AG10803 (cell line): Measurements from ENCODE around the gene GTF2A2.
"Not testable (repeated sequence)": the region's sequence is repeated elsewhere in the genome, so short reads cannot be mapped to it uniquely, and the experiment has no call there.

ENCODE experiments used
- DNase-seq: peaks from one replicate; pipeline ENCODE4 v3.0.0; 2010; ENCODE audit warnings: low read depth
- H3K4me3 ChIP-seq: 2 replicates; pipeline ENCODE4 v1.5.1; 2011; ENCODE audit warnings: mild to moderate bottlenecking, low read length, control low read depth
- TF ChIP-seq, protein P1 (sequence below): conservative IDR thresholded peaks from 2 replicates; pipeline ENCODE4 v1.5.1; 2011; ENCODE audit warnings: mild to moderate bottlenecking, low read length, control low read depth, inconsistent platforms

Gene GTF2A2, protein sequence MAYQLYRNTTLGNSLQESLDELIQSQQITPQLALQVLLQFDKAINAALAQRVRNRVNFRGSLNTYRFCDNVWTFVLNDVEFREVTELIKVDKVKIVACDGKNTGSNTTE

DNA sequence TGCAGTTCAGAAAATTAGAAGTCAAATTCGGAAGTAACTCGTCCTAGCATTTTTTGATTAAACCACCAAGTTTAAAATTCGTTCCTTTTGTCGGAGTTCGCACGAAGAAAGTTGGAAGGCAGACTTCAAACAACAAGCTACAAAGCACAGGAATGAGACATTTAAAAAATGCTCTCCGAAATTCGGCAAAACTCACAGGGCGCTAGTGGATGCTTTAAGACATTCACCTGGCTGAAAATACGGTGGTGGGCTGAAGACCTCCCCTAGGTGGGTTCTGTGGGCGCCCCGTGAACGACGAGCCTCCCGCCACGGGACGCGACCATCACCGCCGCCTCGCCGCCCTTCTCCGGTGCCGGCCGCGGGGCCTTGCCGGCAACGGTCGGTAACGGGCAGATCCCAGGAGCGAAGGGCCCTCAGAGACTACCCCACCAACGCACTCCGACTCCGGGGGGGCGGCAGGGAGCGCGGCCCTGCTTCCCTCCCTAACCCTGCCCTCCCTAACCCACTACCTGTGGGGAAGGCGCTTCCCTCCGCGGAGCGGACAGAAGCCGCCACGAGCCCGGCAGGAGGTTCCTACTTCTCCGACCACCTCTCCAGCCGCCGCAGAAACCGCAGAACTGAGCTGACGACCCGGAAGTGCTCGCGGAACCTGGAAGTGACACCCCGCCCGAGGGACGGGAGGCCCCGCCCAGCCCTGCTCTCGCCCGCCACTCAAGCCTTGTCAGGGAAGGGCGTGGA is at the start of gene GTF2A2:
Gene GTF2A2, minus strand, starts transcription at position 619 of the 738 bp plus-strand sequence. CDS start 5,238 bp downstream, outside the sequence.
- H3K4me3 ChIP-seq, result peak within 1 kb of the TSS; percentile 79
- DNase-seq, result peak; percentile 90
- TF ChIP-seq, protein P1, sequence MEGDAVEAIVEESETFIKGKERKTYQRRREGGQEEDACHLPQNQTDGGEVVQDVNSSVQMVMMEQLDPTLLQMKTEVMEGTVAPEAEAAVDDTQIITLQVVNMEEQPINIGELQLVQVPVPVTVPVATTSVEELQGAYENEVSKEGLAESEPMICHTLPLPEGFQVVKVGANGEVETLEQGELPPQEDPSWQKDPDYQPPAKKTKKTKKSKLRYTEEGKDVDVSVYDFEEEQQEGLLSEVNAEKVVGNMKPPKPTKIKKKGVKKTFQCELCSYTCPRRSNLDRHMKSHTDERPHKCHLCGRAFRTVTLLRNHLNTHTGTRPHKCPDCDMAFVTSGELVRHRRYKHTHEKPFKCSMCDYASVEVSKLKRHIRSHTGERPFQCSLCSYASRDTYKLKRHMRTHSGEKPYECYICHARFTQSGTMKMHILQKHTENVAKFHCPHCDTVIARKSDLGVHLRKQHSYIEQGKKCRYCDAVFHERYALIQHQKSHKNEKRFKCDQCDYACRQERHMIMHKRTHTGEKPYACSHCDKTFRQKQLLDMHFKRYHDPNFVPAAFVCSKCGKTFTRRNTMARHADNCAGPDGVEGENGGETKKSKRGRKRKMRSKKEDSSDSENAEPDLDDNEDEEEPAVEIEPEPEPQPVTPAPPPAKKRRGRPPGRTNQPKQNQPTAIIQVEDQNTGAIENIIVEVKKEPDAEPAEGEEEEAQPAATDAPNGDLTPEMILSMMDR, result no peak

DNA sequence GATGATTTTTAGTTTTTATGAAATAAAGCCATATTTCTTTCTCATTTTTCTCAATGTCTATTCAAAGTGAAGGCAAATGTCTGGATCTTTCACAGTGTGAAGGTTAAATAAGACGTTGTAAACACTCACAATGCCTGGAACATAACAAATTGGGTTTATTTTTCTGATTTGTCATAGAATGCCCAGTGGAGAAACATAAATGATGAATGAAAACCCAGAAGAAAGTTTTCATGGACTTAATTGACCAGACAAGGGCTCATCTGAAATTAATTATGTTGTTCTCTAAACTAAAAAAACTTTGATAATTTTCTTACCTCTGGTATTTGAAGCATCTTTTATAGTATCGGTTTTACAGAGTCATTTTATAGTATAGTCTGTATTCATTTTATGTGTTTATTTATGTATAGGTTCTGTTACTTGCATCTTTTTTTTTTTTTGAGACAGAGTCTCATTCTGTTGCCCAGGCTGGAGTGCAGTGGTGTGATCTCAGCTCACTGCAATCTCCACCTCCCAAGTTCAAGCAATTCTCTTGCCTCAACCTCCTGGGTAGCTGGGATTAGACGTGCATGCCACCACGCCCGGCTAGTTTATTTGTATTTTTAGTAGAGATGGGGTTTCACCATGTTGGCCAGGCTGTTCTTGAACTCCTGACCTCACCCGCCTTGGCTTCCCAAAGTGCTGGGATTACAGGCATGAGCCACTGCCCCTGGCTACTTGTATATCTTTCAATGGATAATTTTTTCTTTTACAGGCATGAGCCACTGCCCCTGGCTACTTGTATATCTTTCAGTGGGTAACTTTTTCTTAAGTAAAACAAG is 46.9 kb upstream of the GTF2A2 start:
- H3K4me3 ChIP-seq, result no peak overlapping the region
- TF ChIP-seq, protein P1, result no peak
- no peak for DNase-seq

- TF ChIP-seq, protein P1, result no peak
- DNase-seq, result no peak
- no peak overlapping the region for H3K4me3 ChIP-seq
These were observed 45.0 kb upstream of the GTF2A2 start for GRCh38 chr15:59702351-59702750.

DNA sequence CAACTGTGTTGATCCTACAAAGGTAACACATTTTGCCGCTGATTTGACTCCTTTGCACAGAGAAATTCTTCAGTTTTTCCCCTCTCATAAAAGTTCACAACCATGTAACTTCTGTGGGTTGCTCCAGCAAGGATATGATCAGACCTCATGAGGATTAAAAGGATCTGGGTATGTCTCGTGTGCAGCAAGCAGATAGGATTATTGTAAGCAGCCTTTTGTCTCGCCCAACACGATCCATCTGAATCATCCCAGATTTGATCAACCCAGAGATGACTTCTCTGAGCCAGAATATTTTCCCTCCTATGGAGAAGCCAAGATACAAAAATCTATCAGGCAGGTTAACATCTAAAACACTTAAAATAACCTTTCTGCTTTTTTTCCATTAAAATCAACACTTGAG is 44.6 kb upstream of the GTF2A2 start:
- TF ChIP-seq, protein P1, result no peak

DNA sequence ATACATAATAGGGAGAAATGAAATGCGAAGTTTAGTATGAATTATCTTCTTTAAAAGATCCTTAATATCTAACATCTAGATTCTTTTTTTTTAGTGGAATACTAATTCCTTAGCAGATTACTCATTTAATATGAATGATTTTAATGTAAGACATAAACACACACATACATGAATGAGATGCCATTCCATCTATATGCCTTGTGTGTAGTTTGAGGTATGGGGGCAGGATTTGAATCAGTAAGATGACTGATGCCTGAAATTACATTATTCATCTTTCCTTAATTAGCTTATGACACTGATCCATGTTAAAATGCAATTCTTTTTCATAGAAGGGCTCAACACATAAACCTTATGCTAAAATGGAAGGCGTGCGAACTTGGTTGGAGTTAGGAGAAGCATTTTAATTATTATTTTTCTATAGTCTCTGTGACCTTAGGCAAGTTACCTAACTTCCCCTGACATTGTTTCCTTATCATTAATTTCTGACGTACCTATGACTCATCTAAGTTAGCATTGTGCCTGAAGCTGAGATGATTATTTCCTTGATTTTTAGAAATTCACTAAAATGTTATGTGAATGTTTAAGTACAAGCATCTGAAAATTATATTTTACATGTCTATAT is 42.6 kb upstream of the GTF2A2 start:
- DNase-seq, result no peak
- TF ChIP-seq, protein P1, result no peak
- no peak overlapping the region for H3K4me3 ChIP-seq

More for the DNA sequence above, 44.6 kb upstream of the GTF2A2 start:
- DNase-seq, result no peak
- H3K4me3 ChIP-seq, result no peak overlapping the region

DNA sequence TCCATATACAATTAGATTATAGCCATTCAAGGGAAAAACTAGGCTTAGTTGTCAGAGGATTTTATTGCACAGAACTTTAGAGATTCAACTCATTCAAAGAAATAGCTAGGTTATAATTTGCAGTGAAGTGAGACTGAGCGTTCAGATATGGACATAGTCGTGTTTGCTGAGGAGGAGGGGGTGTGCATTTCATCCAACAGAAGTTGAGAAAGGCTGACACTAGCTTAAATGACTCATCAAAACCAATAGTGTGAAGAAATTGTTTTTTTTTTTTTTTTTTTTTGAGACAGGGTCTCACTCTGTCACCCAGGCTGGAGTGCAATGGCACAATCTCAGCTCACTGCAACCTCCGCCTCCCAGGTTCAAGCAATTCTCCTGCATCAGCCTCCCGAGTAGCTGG is 40.8 kb upstream of the GTF2A2 start:
- not testable (repeated sequence) for H3K4me3 ChIP-seq, DNase-seq

- no peak for DNase-seq
- TF ChIP-seq, protein P1, result no peak
These were observed 39.0 kb upstream of the GTF2A2 start for GRCh38 chr15:59696332-59696731.

More at GRCh38 chr15:59696332-59696731, 39.0 kb upstream of the GTF2A2 start:
- no peak overlapping the region for H3K4me3 ChIP-seq
